Sigmoid colon (tissue), 4 donors: ENCODE results near the gene COL11A1.

Experiments
- POLR2A ChIP-seq, 2 donors: fragments of 450-650 bp; IDR thresholded peaks; one replicate each; pipeline ENCODE4 v1.6.1; 2016; ENCODE audit warnings: antibody characterized with exemption in 2 of 2, mild to moderate bottlenecking in 2 of 2, moderate library complexity in 2 of 2
- POLR2AphosphoS5 ChIP-seq, 4 donors: sonication (generic); formaldehyde crosslinking; IDR thresholded peaks; one replicate each; pipeline ENCODE4 v1.6.1; 2017; ENCODE audit warnings: antibody characterized with exemption in 4 of 4
- TF ChIP-seq, protein P1 (sequence below), 4 experiments: fragments of 450-650 bp in 3 of 4; fragments of 200-600 bp in 1 of 4; IDR thresholded peaks; one replicate each; pipeline ENCODE4 v1.5.1; 2016 to 2019; ENCODE audit warnings: antibody characterized with exemption in 4 of 4, mild to moderate bottlenecking in 3 of 4, moderate library complexity in 2 of 4

DNA sequence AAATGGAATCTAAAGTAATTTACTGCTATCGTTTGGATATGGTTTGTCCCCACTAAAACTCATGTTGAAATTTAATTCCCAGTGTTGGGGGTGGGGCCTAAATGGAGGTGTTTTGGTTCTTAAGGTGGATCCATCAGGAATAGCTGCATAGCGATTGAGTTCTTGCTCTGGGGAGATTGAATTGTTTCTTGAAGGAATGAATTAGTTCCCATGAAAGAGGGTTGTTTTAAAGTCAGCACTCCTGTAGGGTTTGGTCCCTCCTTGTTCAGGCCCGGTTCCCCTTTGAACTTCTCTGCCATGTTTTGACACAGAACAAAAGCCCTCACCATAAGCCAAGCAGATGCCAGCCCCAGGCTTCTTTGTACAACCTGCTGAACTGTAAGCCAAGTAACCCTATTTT lies 170.9 kb downstream of the COL11A1 start:
- TF ChIP-seq POLR2A (IDR thresholded peaks at IDR 0.05), result no peak
- no peak for TF ChIP-seq POLR2AphosphoS5 (IDR thresholded peaks at IDR 0.05)
- TF ChIP-seq, protein P1, sequence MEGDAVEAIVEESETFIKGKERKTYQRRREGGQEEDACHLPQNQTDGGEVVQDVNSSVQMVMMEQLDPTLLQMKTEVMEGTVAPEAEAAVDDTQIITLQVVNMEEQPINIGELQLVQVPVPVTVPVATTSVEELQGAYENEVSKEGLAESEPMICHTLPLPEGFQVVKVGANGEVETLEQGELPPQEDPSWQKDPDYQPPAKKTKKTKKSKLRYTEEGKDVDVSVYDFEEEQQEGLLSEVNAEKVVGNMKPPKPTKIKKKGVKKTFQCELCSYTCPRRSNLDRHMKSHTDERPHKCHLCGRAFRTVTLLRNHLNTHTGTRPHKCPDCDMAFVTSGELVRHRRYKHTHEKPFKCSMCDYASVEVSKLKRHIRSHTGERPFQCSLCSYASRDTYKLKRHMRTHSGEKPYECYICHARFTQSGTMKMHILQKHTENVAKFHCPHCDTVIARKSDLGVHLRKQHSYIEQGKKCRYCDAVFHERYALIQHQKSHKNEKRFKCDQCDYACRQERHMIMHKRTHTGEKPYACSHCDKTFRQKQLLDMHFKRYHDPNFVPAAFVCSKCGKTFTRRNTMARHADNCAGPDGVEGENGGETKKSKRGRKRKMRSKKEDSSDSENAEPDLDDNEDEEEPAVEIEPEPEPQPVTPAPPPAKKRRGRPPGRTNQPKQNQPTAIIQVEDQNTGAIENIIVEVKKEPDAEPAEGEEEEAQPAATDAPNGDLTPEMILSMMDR (IDR thresholded peaks at IDR 0.05), result no peak
